ENCODE measurements around the gene BBS9.

- TF ChIP-seq CTCF (IDR thresholded peaks at IDR 0.05; ENCODE audit: poor library complexity, severe bottlenecking) (no peak), POLR2AphosphoS5 (IDR thresholded peaks at IDR 0.05) (no peak), EZH2 (IDR thresholded peaks at IDR 0.05; ENCODE audit: borderline replicate concordance, insufficient read depth, low read length, poor library complexity, severe bottlenecking) (no peak), RAD21 (conservative IDR thresholded peaks at IDR 0.05) (no peak), TAF1 (IDR thresholded peaks at IDR 0.05; ENCODE audit: low read depth) (no peak), REST (IDR thresholded peaks at IDR 0.05; ENCODE audit: borderline replicate concordance) (no peak)
Observed at GRCh38 chr7:33550363-33550762, 421.0 kb downstream of the BBS9 start.

Data from neural cell (in vitro differentiated cells).